Endothelial cell of umbilical vein (primary cell): ENCODE results near the gene GNMT. TPM values are rescaled to one million over a fixed set of nuclear protein-coding genes. Genes with fewer than 3 reads are reported as not detected.

Experiments used
- BruUV-seq: library from RNA; stranded (reverse); fragments of 400-500 nt; replicated peaks from 2 replicates; lab custom pipeline; 2021; lab: Mats Ljungman, UMichigan
- CTCF ChIA-PET: fragments of 300-600, 350-600 bp; sonication (Branson Sonifier 250); formaldehyde crosslinking; loops from one replicate; lab custom pipeline; 2021; ENCODE audit warnings: antibody characterized with exemption, inconsistent platforms; lab: Charles Lee
- POLR2A ChIA-PET: fragments of 300-600, 350-600 bp; sonication (Branson Sonifier 250); formaldehyde crosslinking; loops from one replicate; lab custom pipeline; 2021; ENCODE audit warnings: antibody characterized with exemption, inconsistent platforms; lab: Charles Lee
- DNase-seq: peaks from one replicate; pipeline ENCODE4 v3.0.0-alpha.2; 2011; ENCODE audit warnings: low read depth, low spot score
- FAIRE-seq: peaks from 2 replicates; lab custom pipeline; 2011; peaks lifted over from hg19 to GRCh38; lab: Jason Lieb, UNC
- H2AFZ ChIP-seq: 2 replicates; pipeline ENCODE4 v1.6.0; 2012; ENCODE audit warnings: low read depth, low read length, control low read depth, inconsistent platforms
- H3K27ac ChIP-seq: 2 replicates; pipeline ENCODE4 v1.5.1; 2011; ENCODE audit warnings: low read depth, mild to moderate bottlenecking, control low read depth, low read length, moderate library complexity; ENCODE audit not compliant: insufficient read depth
- H3K27me3 ChIP-seq, 2 experiments: 2 replicates each; pipeline versions ENCODE4 v1.6.0 to v1.6.1; 2011; ENCODE audit warnings: low read length in 2 of 2, mixed read lengths in 1 of 2; ENCODE audit not compliant: control insufficient read depth in 2 of 2, insufficient read depth in 2 of 2
- H3K36me3 ChIP-seq, 2 experiments: 2 replicates in 1 of 2; 3 replicates in 1 of 2; pipeline ENCODE4 v1.5.1; 2011; ENCODE audit warnings: low read length in 2 of 2, mild to moderate bottlenecking in 1 of 2, moderate library complexity in 1 of 2; ENCODE audit not compliant: control insufficient read depth in 2 of 2, insufficient read depth in 2 of 2; ENCODE audit errors: extremely low read depth in 1 of 2
- H3K4me1 ChIP-seq: 3 replicates; pipeline ENCODE4 v1.5.1; 2011; ENCODE audit warnings: mild to moderate bottlenecking, low read length; ENCODE audit not compliant: control insufficient read depth, insufficient read depth; ENCODE audit errors: extremely low read depth
- H3K4me2 ChIP-seq: 2 replicates; pipeline ENCODE4 v1.6.1; 2011; ENCODE audit warnings: low read length, control low read depth, mixed read lengths; ENCODE audit not compliant: insufficient read depth
- H3K4me3 ChIP-seq, 3 experiments: fragments of 200-600 bp in 1 of 3; sonication (generic), shearing (Covaris generic) in 1 of 3; replicated peaks in 1 of 3; 2 replicates each; pipeline ENCODE4 v1.5.1; 2011 to 2016; ENCODE audit warnings: control low read depth in 3 of 3, low read length in 3 of 3, mild to moderate bottlenecking in 2 of 3, inconsistent platforms in 1 of 3, low read depth in 1 of 3, moderate library complexity in 1 of 3; ENCODE audit not compliant: insufficient read depth in 1 of 3
- H3K79me2 ChIP-seq: 2 replicates; pipeline ENCODE4 v1.6.0; 2012; ENCODE audit warnings: low read length, inconsistent platforms; ENCODE audit not compliant: control insufficient read depth, insufficient read depth
- H3K9ac ChIP-seq: replicated peaks from 2 replicates; pipeline ENCODE3; 2011; ENCODE audit warnings: low read length, control low read depth; ENCODE audit not compliant: insufficient read depth; ENCODE audit errors: extremely low read depth
- H3K9me1 ChIP-seq: replicated peaks from 3 replicates; pipeline ENCODE4 v1.6.0; 2011; ENCODE audit warnings: mild to moderate bottlenecking, low read length; ENCODE audit not compliant: control insufficient read depth, insufficient read depth; ENCODE audit errors: extremely low read depth
- H3K9me3 ChIP-seq: replicated peaks from 2 replicates; pipeline ENCODE4 v1.5.1; 2012; ENCODE audit warnings: low read length, inconsistent platforms; ENCODE audit not compliant: control insufficient read depth, insufficient read depth
- H4K20me1 ChIP-seq: replicated peaks from 2 replicates; pipeline ENCODE3; 2011; ENCODE audit warnings: mild to moderate bottlenecking, low read length; ENCODE audit not compliant: control insufficient read depth, insufficient read depth; ENCODE audit errors: extremely low read depth
- CTCF ChIP-seq, 2 donors: IDR thresholded peaks; 1 replicate in 1 of 2; 2 replicates in 1 of 2; pipeline ENCODE4 v1.5.1; 2011; ENCODE audit warnings: low read length in 2 of 2, mild to moderate bottlenecking in 2 of 2, moderate library complexity in 2 of 2, control low read depth in 1 of 2, inconsistent platforms in 1 of 2, low read depth in 1 of 2; ENCODE audit not compliant: insufficient read depth in 1 of 2; ENCODE audit errors: extremely low read depth in 1 of 2
- FOS ChIP-seq: IDR thresholded peaks from 2 replicates; pipeline ENCODE4 v1.6.1; 2011; ENCODE audit warnings: mild to moderate bottlenecking, low read length, moderate library complexity, borderline replicate concordance; ENCODE audit not compliant: insufficient read depth
- GATA2 ChIP-seq: IDR thresholded peaks from 2 replicates; pipeline ENCODE4 v1.7.0; 2011; ENCODE audit warnings: low read depth, mild to moderate bottlenecking, moderate library complexity, mixed read lengths, low read length; ENCODE audit not compliant: insufficient read length, insufficient read depth
- JUN ChIP-seq: IDR thresholded peaks from 2 replicates; pipeline ENCODE4 v1.6.1; 2011; ENCODE audit warnings: borderline replicate concordance, low read depth; ENCODE audit not compliant: insufficient read length, insufficient read depth
- MAX ChIP-seq: IDR thresholded peaks from 2 replicates; pipeline ENCODE4 v1.6.1; 2011; ENCODE audit not compliant: insufficient read depth, insufficient read length
- POLR2AphosphoS5 ChIP-seq: IDR thresholded peaks from 2 replicates; pipeline ENCODE4 v1.6.1; 2012; ENCODE audit warnings: low read depth, mild to moderate bottlenecking, control low read depth, low read length, moderate library complexity; ENCODE audit not compliant: insufficient read depth
- dilution Hi-C: fragments of 300-500 bp; cut with MboI; formaldehyde crosslinking; loops from one replicate; pipeline ENCODE4 v1.15.0; 2019; ENCODE audit warnings: low sequenced_read_pairs; ENCODE audit not compliant: extremely low pct_ligation_motif_present
- intact Hi-C: fragments of 100-400 bp; cut with micrococcal nuclease; formaldehyde crosslinking; loops from one replicate; pipeline ENCODE4 v1.10.0; 2022
- polyA plus RNA-seq, 4 experiments: library from polyadenylated mRNA; depleted of rRNA in 3 of 4; stranded (reverse) in 3 of 4; unstranded in 1 of 4; fragments of >200 nt; gene quantifications; 2 replicates each; pipeline versions ENCODE4 v1.2.1 to v1.2.3, GENCODE V29; 2011 to 2012; ENCODE audit warnings: missing spikeins in 1 of 4
- total RNA-seq: library from RNA; stranded (reverse); gene quantifications from 2 replicates; pipeline ENCODE4 v1.2.3, GENCODE V29; 2021

The GNMT gene
- total and polyA plus RNA-seq, 2 donors (not counting 3 experiments of a cell fraction or from before 2014, with no cell fraction given), result 0.41 to 1.2 TPM

- POLR2A ChIA-PET, result interaction anchor here (0.5 kb wide), 1 partner anchor 13 kb away, joined by 5 read pairs; no protein-coding TSS in a partner anchor
- peaks cover 15% of the 10 kb centered on the region for H3K79me2 ChIP-seq
These were observed 28.0 kb downstream of the GNMT start for GRCh38 chr6:42988486-42989020.

More at GRCh38 chr6:42988486-42989020, 28.0 kb downstream of the GNMT start:
- BruUV-seq, result no TSS peak
- dilution Hi-C loops (no loop called here), intact Hi-C loops (no loop called here)
- H3K4me1 ChIP-seq, result peaks cover 20% of the 10 kb centered on the region
- TF ChIP-seq GATA2 (no peak), POLR2AphosphoS5 (no peak), MAX (no peak), JUN (no peak), FOS (no peak), CTCF (IDR thresholded peaks at IDR 0.05; ENCODE audit: extremely low read depth in 1 of 2, insufficient read depth in 1 of 2, low read depth in 1 of 2, low read length in 2 of 2) (no peak)
- no peak overlapping the region for H3K27ac ChIP-seq
- no peaks in the 10 kb centered on the region for H3K9me3 ChIP-seq
- FAIRE-seq (peak; percentile 73), DNase-seq (peak; percentile 68)
- no peak overlapping the region for H3K4me2 ChIP-seq
- peaks cover 0 to 10% of the 10 kb centered on the region in 2 experiments for H3K36me3 ChIP-seq
- H2AFZ ChIP-seq, result no peak overlapping the region
- no peak overlapping the region for H3K9ac ChIP-seq
- no peak overlapping the region for H3K4me3 ChIP-seq
- no peaks in the 10 kb centered on the region for H3K9me1 ChIP-seq
- peaks cover 3% of the 10 kb centered on the region for H4K20me1 ChIP-seq
- CTCF ChIA-PET, result interaction anchor here (1.0 to 1.1 kb wide), 3 partner anchors 8 to 25 kb away, joined by 3 to 4 read pairs (median 3); partner anchors contain the start of genes KLHDC3 and MEA1
- H3K27me3 ChIP-seq, result no peaks in the 10 kb centered on the region
